Glutamatergic neuron (in vitro differentiated cells): Measurements from ENCODE around the gene TMEM59. TPM values are rescaled to one million over a fixed set of nuclear protein-coding genes. Genes with fewer than 3 reads are reported as not detected.

Experiments used
- DNase-seq: peaks from one replicate; pipeline ENCODE4 v3.0.0; 2022
- H3K27ac Mint-ChIP-seq: one replicate; pipeline ENCODE4 v1.8.0; 2020; ENCODE audit warnings: mild to moderate bottlenecking, mixed read lengths, inconsistent platforms; ENCODE audit not compliant: unreplicated experiment
- H3K27me3 Mint-ChIP-seq: one replicate; pipeline ENCODE4 v1.8.0; 2020; ENCODE audit warnings: mild to moderate bottlenecking, moderate library complexity, mixed read lengths, inconsistent platforms; ENCODE audit not compliant: unreplicated experiment
- H3K36me3 Mint-ChIP-seq: one replicate; pipeline ENCODE4 v1.8.0; 2020; ENCODE audit warnings: mild to moderate bottlenecking, mixed read lengths, inconsistent platforms; ENCODE audit not compliant: unreplicated experiment
- H3K4me1 Mint-ChIP-seq: one replicate; pipeline ENCODE4 v1.8.0; 2020; ENCODE audit warnings: mild to moderate bottlenecking, low read depth, mixed read lengths, inconsistent platforms; ENCODE audit not compliant: unreplicated experiment
- H3K4me3 Mint-ChIP-seq: one replicate; pipeline ENCODE4 v1.8.0; 2020; ENCODE audit warnings: mild to moderate bottlenecking, mixed read lengths, inconsistent platforms; ENCODE audit not compliant: unreplicated experiment
- H3K9me3 Mint-ChIP-seq: one replicate; pipeline ENCODE4 v1.8.0; 2020; ENCODE audit warnings: mild to moderate bottlenecking, moderate library complexity, mixed read lengths, inconsistent platforms; ENCODE audit not compliant: unreplicated experiment
- total RNA-seq: library from RNA; stranded (reverse); fragmentation: NEBNext Ultra II Directional; extraction: Animal tissue kit (Norgen Biotek cat#: 25700); gene quantifications from one replicate; pipeline ENCODE4 v1.2.1, GENCODE V29; 2021; ENCODE audit not compliant: unreplicated experiment
- TF ChIP-seq, protein P1 (sequence below): fragments of 200-600 bp; sonication (generic); IDR thresholded peaks from one replicate; pipeline ENCODE4 v1.5.0; 2021; ENCODE audit not compliant: partially characterized antibody, unreplicated experiment

TMEM59 gene
- total RNA-seq, 1 donor from 2014 or later = 309 TPM

- H3K9me3 Mint-ChIP-seq = peaks cover 2% of the 10 kb centered on the region
- TF ChIP-seq, protein P1, sequence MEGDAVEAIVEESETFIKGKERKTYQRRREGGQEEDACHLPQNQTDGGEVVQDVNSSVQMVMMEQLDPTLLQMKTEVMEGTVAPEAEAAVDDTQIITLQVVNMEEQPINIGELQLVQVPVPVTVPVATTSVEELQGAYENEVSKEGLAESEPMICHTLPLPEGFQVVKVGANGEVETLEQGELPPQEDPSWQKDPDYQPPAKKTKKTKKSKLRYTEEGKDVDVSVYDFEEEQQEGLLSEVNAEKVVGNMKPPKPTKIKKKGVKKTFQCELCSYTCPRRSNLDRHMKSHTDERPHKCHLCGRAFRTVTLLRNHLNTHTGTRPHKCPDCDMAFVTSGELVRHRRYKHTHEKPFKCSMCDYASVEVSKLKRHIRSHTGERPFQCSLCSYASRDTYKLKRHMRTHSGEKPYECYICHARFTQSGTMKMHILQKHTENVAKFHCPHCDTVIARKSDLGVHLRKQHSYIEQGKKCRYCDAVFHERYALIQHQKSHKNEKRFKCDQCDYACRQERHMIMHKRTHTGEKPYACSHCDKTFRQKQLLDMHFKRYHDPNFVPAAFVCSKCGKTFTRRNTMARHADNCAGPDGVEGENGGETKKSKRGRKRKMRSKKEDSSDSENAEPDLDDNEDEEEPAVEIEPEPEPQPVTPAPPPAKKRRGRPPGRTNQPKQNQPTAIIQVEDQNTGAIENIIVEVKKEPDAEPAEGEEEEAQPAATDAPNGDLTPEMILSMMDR = no peak
Measured at GRCh38 chr1:54077359-54077758, 24.4 kb upstream of the TMEM59 start.

GRCh38 chr1:54070171-54070837, 17.3 kb upstream of the TMEM59 start:
- peaks cover 10% of the 10 kb centered on the region for H3K9me3 Mint-ChIP-seq
- H3K36me3 Mint-ChIP-seq = no peaks in the 10 kb centered on the region
- TF ChIP-seq, protein P1 = peak; percentile 74
- H3K4me3 Mint-ChIP-seq = peak overlapping the region; percentile 31
- H3K27me3 Mint-ChIP-seq = peaks cover 11% of the 10 kb centered on the region
- H3K27ac Mint-ChIP-seq = peak overlapping the region; percentile 96
- H3K4me1 Mint-ChIP-seq = peaks cover 35% of the 10 kb centered on the region
- no peak for DNase-seq

More at GRCh38 chr1:54077359-54077758, 24.4 kb upstream of the TMEM59 start:
- Mint-ChIP-seq H3K27me3 (peaks cover 1% of the 10 kb centered on the region), H3K27ac (no peak overlapping the region), H3K36me3 (no peaks in the 10 kb centered on the region), H3K4me3 (peak overlapping the region; percentile 59), H3K4me1 (peaks cover 25% of the 10 kb centered on the region)
- no peak for DNase-seq

GRCh38 chr1:54069791-54070170, 16.8 kb upstream of the TMEM59 start:
- no peaks in the 10 kb centered on the region for H3K36me3 Mint-ChIP-seq
- H3K27ac Mint-ChIP-seq = peak overlapping the region; percentile 96
- peaks cover 10% of the 10 kb centered on the region for H3K9me3 Mint-ChIP-seq
- peaks cover 11% of the 10 kb centered on the region for H3K27me3 Mint-ChIP-seq
- peak; percentile 85 for DNase-seq
- TF ChIP-seq, protein P1 = no peak
- peaks cover 35% of the 10 kb centered on the region for H3K4me1 Mint-ChIP-seq
- peak overlapping the region; percentile 31 for H3K4me3 Mint-ChIP-seq

- no peak overlapping the region for H3K27ac Mint-ChIP-seq
- H3K27me3 Mint-ChIP-seq = peaks cover 4% of the 10 kb centered on the region
- no peak overlapping the region for H3K4me3 Mint-ChIP-seq
- no peaks in the 10 kb centered on the region for H3K36me3 Mint-ChIP-seq
- H3K9me3 Mint-ChIP-seq = peaks cover 3% of the 10 kb centered on the region
- peaks cover 19% of the 10 kb centered on the region for H3K4me1 Mint-ChIP-seq
- TF ChIP-seq, protein P1 = no peak
- no peak for DNase-seq
Measured at GRCh38 chr1:54064299-54064698, 11.3 kb upstream of the TMEM59 start.

DNA sequence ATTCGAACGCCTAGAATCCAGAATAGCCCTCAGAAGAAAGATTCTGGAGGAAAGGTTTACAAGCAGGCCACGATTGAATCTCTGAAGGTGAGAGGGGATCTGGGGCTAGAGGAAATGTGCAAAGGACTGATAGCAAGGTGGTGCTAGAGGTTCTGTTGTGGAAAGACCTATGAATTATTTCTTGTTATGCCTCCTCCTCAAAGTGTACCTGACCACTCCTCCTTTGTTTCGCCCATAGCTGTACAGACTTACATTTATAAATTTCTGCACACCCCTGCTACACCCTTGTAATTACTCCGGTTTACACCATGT, 1.4 kb upstream of the TMEM59 start:
- peaks cover 15% of the 10 kb centered on the region for H3K4me1 Mint-ChIP-seq
- H3K27ac Mint-ChIP-seq = no peak overlapping the region
- TF ChIP-seq, protein P1 = no peak
- no peak overlapping the region for H3K4me3 Mint-ChIP-seq
- H3K36me3 Mint-ChIP-seq = no peaks in the 10 kb centered on the region
- DNase-seq = no peak
- H3K9me3 Mint-ChIP-seq = peaks cover 3% of the 10 kb centered on the region
- peaks cover 9% of the 10 kb centered on the region for H3K27me3 Mint-ChIP-seq
